ENCODE data around the gene LCNL1.

DNA sequence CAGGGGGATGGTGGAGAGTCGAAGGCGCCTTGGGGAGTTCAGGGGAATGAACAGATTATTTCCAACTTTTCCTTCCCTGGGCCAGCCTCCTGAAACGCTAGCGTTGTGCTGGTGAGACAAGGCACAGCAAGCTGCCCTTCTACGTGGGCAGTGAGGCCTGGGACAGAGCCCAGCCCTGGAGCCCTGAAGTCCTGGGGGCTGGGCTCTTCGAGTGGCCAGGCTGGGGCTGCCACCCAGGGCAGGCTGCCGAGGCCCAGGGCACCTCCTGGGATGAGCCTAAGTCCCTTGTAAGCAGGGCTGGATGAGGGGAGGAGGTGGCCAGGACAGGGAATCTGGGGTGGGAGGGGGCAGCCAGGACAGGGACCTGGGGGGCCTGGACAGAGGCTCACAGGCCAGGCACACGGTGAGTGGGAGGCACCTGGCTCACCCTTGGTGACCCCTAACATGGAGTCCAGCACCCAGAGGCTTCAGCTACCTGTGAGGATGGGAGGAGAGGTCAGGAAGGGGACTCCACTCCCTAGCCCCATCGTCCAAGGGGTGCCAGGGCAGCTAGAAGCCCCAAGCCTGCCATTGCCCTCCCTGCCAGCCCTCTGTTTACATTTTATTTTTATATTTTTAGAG lies 32.0 kb upstream of the LCNL1 start:
- TF ChIP-seq POLR2A (IDR thresholded peaks at IDR 0.05) = no peak
- TF ChIP-seq, protein P1, sequence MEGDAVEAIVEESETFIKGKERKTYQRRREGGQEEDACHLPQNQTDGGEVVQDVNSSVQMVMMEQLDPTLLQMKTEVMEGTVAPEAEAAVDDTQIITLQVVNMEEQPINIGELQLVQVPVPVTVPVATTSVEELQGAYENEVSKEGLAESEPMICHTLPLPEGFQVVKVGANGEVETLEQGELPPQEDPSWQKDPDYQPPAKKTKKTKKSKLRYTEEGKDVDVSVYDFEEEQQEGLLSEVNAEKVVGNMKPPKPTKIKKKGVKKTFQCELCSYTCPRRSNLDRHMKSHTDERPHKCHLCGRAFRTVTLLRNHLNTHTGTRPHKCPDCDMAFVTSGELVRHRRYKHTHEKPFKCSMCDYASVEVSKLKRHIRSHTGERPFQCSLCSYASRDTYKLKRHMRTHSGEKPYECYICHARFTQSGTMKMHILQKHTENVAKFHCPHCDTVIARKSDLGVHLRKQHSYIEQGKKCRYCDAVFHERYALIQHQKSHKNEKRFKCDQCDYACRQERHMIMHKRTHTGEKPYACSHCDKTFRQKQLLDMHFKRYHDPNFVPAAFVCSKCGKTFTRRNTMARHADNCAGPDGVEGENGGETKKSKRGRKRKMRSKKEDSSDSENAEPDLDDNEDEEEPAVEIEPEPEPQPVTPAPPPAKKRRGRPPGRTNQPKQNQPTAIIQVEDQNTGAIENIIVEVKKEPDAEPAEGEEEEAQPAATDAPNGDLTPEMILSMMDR (IDR thresholded peaks at IDR 0.05) = no peak
